ENCODE measurements around the gene HLA-B. TPM values are rescaled to one million over a fixed set of nuclear protein-coding genes. Genes with fewer than 3 reads are reported as not detected.
"Not testable (repeated sequence)": the region's sequence is repeated elsewhere in the genome, so short reads cannot be mapped to it uniquely, and the experiment has no call there.

HLA-B gene
- total RNA-seq (2022), result 87.4 and 180 TPM in 2 replicates
- Bru-seq, nascent RNA, result percentile 30 among the genes with signal in this experiment
- percentile 47 among the genes with signal in this experiment for BruChase-seq, experiment 1, labeled RNA remaining after a 6-hour chase
- BruChase-seq, experiment 2, labeled RNA remaining after a 2-hour chase, result percentile 33 among the genes with signal in this experiment
- long read RNA-seq, transcript HLA-B-249 (8 exons, 1,547 nt), result major isoform, 82 of 105 reads
- long read RNA-seq, partial matches to known transcripts, result 18 of 105 reads
- long read RNA-seq, other reads (novel, unspliced or antisense), result 5 of 105 reads

GRCh38 chr6:31356946-31357466, at the start of gene HLA-B:
Gene HLA-B, minus strand, starts transcription at chr6:31357179. Its CDS starts 21 bp downstream, at chr6:31357158.
- H3K9me3 Mint-ChIP-seq (ENCODE audit: unreplicated experiment), result no peaks in the 10 kb centered on the region
- DNase-seq (ENCODE audit: unreplicated experiment), result peak; percentile 85
- H3K4me1 Mint-ChIP-seq (ENCODE audit: insufficient read depth, unreplicated experiment), result peaks cover 5% of the 10 kb centered on the region
- peak within 1 kb of the TSS; percentile 78 for H3K4me3 Mint-ChIP-seq (ENCODE audit: unreplicated experiment)
- ChIA-PET CTCF (no interaction called here), POLR2A (no interaction called here)
- H3K36me3 Mint-ChIP-seq (ENCODE audit: insufficient read depth, unreplicated experiment), result peaks cover 7% of the 10 kb centered on the region
- intact Hi-C loops (cut with micrococcal nuclease), result loop anchor here (2.0 kb wide), 1 partner anchor 84 kb away; the partner anchor contains the start of gene HLA-C
- H3K27me3 Mint-ChIP-seq (ENCODE audit: insufficient read depth, unreplicated experiment), result peaks cover 62% of the 10 kb centered on the region
- no TSS peak for BruUV-seq (replicated peaks)
- TF ChIP-seq, protein P1, sequence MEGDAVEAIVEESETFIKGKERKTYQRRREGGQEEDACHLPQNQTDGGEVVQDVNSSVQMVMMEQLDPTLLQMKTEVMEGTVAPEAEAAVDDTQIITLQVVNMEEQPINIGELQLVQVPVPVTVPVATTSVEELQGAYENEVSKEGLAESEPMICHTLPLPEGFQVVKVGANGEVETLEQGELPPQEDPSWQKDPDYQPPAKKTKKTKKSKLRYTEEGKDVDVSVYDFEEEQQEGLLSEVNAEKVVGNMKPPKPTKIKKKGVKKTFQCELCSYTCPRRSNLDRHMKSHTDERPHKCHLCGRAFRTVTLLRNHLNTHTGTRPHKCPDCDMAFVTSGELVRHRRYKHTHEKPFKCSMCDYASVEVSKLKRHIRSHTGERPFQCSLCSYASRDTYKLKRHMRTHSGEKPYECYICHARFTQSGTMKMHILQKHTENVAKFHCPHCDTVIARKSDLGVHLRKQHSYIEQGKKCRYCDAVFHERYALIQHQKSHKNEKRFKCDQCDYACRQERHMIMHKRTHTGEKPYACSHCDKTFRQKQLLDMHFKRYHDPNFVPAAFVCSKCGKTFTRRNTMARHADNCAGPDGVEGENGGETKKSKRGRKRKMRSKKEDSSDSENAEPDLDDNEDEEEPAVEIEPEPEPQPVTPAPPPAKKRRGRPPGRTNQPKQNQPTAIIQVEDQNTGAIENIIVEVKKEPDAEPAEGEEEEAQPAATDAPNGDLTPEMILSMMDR (IDR thresholded peaks at IDR 0.05; ENCODE audit: unreplicated experiment), result no peak
- H3K27ac Mint-ChIP-seq (ENCODE audit: low read depth, unreplicated experiment), result peak within 1 kb of the TSS; percentile 80

DNA sequence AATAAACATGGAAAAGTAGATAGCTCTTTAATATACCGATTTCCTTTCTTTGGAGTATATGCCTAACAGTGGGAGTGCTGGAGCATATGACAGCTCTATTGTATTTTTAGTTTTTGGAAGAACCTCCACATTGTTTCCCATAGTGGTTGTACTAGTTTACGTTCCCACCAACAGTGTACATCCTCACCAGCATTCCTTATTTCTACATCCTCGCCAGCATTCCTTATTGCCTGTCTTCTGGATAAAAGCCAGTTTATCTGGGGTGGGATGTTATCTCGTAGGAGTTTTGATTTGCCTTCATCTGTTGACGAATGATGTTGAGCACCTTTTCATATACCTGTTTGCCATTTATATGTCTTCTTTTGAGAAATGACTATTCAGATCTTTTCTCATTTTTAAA, 49.0 kb upstream of the HLA-B start:
- H3K27ac Mint-ChIP-seq (ENCODE audit: low read depth, unreplicated experiment), result peak overlapping the region; percentile 63
- intact Hi-C loops (cut with micrococcal nuclease), result no loop called here
- TF ChIP-seq, protein P1 (IDR thresholded peaks at IDR 0.05; ENCODE audit: unreplicated experiment), result no peak
- TSS peak; percentile 3 for BruUV-seq (replicated peaks)
- POLR2A ChIA-PET, result interaction anchor here (0.7 to 1.2 kb wide), 2 partner anchors 9 to 83 kb away, joined by 3 read pairs; no protein-coding TSS in a partner anchor
- peak overlapping the region; percentile 73 for H3K4me3 Mint-ChIP-seq (ENCODE audit: unreplicated experiment)
- no peaks in the 10 kb centered on the region for H3K27me3 Mint-ChIP-seq (ENCODE audit: insufficient read depth, unreplicated experiment)
- peaks cover 48% of the 10 kb centered on the region for H3K4me1 Mint-ChIP-seq (ENCODE audit: insufficient read depth, unreplicated experiment)
- H3K36me3 Mint-ChIP-seq (ENCODE audit: insufficient read depth, unreplicated experiment), result peaks cover 16% of the 10 kb centered on the region
- no peak for DNase-seq (ENCODE audit: unreplicated experiment)
- CTCF ChIA-PET, result no interaction called here
- no peaks in the 10 kb centered on the region for H3K9me3 Mint-ChIP-seq (ENCODE audit: unreplicated experiment)

- ChIA-PET CTCF (interaction anchor here (0.6 to 1.4 kb wide), 2 partner anchors 31 to 38 kb away, joined by 3 to 8 read pairs; no protein-coding TSS in a partner anchor), POLR2A (interaction anchor here (0.7 to 1.9 kb wide), 5 partner anchors 10 to 246 kb away, joined by 3 to 8 read pairs (median 4); partner anchors contain the start of genes CCHCR1, DDX39B and MICB)
- not testable (repeated sequence) for BruUV-seq (replicated peaks)
Measured at GRCh38 chr6:31404061-31404364, 47.0 kb upstream of the HLA-B start.

DNA sequence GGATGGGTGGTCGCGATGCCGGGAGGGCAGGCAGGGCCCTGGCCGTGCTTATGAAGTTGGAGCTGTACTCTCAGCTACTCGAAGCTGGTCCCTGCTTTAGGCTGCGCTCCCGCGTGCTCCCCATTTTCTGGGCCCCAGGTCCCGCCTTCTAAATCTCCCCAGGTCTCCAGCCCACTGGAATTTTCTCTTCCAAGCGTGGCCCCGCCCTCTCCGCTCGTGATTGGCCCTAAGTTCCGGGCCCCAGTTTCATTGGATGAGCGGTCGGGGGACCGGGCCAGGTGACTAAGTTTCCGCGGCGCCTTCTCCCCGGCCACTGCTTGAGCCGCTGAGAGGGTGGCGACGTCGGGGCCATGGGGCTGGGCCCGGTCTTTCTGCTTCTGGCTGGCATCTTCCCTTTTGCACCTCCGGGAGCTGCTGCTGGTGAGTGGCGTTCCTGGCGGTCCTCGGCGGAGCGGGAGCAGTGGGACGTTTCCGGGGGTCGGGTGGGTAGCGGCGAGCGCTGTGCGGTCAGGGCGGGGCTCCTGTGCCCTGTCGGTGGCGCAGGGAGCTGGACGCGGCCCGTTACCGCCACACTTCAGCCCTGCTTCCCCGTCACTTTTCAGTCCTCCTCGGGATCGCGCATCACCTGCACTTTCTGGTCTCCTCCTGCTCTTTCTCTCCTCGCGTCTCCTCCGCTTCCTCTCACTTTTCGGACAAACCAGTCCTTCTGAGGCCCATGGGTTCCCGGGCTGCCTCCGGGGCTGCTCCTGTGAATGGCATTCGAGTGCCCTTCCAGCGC, 46.5 kb upstream of the HLA-B start, which contains the start of gene MICA:
MICA (plus strand) TSS at position 313 of the 778 bp plus-strand sequence; CDS start at position 351, 38 bp downstream.
- DNase-seq (ENCODE audit: unreplicated experiment), result peak; percentile 96
- CTCF ChIA-PET, result interaction anchor here (1.4 kb wide), 1 partner anchor 39 kb away, joined by 8 read pairs; no protein-coding TSS in a partner anchor
- TF ChIP-seq, protein P1 (IDR thresholded peaks at IDR 0.05; ENCODE audit: unreplicated experiment), result no peak
- POLR2A ChIA-PET, result interaction anchor here (0.7 to 1.9 kb wide), 9 partner anchors 10 to 789 kb away, joined by 3 to 8 read pairs (median 4); partner anchors contain the start of genes CCHCR1, DDX39B and MICB
- H3K4me3 Mint-ChIP-seq (ENCODE audit: unreplicated experiment), result peak within 1 kb of the TSS; percentile 73
- H3K36me3 Mint-ChIP-seq (ENCODE audit: insufficient read depth, unreplicated experiment), result peaks cover 23% of the 10 kb centered on the region
- BruUV-seq (replicated peaks), result no TSS peak
- no peaks in the 10 kb centered on the region for H3K9me3 Mint-ChIP-seq (ENCODE audit: unreplicated experiment)
- peaks cover 48% of the 10 kb centered on the region for H3K4me1 Mint-ChIP-seq (ENCODE audit: insufficient read depth, unreplicated experiment)
- H3K27ac Mint-ChIP-seq (ENCODE audit: low read depth, unreplicated experiment), result peak within 1 kb of the TSS; percentile 79
- intact Hi-C loops (cut with micrococcal nuclease), result no loop called here
- no peaks in the 10 kb centered on the region for H3K27me3 Mint-ChIP-seq (ENCODE audit: insufficient read depth, unreplicated experiment)

More at GRCh38 chr6:31404061-31404364, 47.0 kb upstream of the HLA-B start:
- Mint-ChIP-seq H3K4me1 (ENCODE audit: insufficient read depth, unreplicated experiment) (peaks cover 48% of the 10 kb centered on the region), H3K27ac (ENCODE audit: low read depth, unreplicated experiment) (peak overlapping the region; percentile 79), H3K36me3 (ENCODE audit: insufficient read depth, unreplicated experiment) (peaks cover 23% of the 10 kb centered on the region), H3K4me3 (ENCODE audit: unreplicated experiment) (peak overlapping the region; percentile 73)
- H3K9me3 Mint-ChIP-seq (ENCODE audit: unreplicated experiment); H3K27me3 Mint-ChIP-seq (ENCODE audit: insufficient read depth, unreplicated experiment); intact Hi-C loops (cut with micrococcal nuclease); DNase-seq (ENCODE audit: unreplicated experiment): not testable (repeated sequence)

All from MCF 10A (cell line).